Measurements from ENCODE around the gene RHNO1.

DNA sequence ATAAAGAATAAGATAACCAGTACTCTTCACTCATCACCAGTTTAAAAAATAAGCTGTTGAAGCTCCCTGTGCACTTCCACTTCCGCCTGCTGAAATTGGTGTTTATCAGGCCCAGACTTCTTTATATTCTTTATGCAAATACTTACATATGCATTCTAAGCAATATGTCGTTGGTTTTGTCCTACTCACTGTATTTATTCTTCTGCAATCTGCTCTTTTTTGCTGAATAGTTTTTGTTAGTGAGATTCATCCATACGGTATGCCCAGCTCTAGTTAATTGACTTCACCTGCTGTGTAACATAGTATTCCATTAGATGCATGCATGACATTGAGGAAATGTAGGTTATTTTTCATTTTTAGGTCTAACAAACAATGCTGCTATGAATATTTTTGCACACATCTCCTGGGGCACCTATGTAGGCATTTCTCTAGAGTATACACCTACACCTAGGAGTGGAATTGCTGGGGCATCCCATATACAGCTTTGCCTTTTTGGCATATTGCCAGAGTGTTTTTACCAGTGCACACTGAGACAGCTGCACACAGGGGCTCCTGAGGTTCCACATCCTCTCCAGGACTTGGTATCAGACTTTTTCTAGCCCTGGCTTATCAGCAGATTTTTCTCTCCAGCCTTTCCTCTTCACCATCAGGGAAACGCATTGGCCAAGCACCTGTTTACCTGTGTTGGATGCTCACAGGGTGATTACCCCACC lies 41.2 kb upstream of the RHNO1 start:
- TF ChIP-seq, protein P1, sequence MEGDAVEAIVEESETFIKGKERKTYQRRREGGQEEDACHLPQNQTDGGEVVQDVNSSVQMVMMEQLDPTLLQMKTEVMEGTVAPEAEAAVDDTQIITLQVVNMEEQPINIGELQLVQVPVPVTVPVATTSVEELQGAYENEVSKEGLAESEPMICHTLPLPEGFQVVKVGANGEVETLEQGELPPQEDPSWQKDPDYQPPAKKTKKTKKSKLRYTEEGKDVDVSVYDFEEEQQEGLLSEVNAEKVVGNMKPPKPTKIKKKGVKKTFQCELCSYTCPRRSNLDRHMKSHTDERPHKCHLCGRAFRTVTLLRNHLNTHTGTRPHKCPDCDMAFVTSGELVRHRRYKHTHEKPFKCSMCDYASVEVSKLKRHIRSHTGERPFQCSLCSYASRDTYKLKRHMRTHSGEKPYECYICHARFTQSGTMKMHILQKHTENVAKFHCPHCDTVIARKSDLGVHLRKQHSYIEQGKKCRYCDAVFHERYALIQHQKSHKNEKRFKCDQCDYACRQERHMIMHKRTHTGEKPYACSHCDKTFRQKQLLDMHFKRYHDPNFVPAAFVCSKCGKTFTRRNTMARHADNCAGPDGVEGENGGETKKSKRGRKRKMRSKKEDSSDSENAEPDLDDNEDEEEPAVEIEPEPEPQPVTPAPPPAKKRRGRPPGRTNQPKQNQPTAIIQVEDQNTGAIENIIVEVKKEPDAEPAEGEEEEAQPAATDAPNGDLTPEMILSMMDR (conservative IDR thresholded peaks at IDR 0.05 in 1 of 2, IDR thresholded peaks at IDR 0.05 in 1 of 2; ENCODE audit: low read depth in 1 of 2, low read length in 2 of 2) = no peak
- no peak for TF ChIP-seq EZH2 (IDR thresholded peaks at IDR 0.05; ENCODE audit: low read length, missing control alignments)
